ENCODE measurements around the gene MYRIP.

MYRIP gene

GRCh38 chr3:40258064-40258463, 448.7 kb downstream of the MYRIP start:
- H3K27me3 Mint-ChIP-seq (ENCODE audit: low read depth), result no peaks in the 10 kb centered on the region
- H3K36me3 Mint-ChIP-seq (ENCODE audit: low read depth), result no peaks in the 10 kb centered on the region
- no peak overlapping the region for H3K27ac Mint-ChIP-seq
- no peaks in the 10 kb centered on the region for H3K4me1 Mint-ChIP-seq
- TF ChIP-seq CTCF (IDR thresholded peaks at IDR 0.05; ENCODE audit: unreplicated experiment in 3 of 3), result no peak
- H3K9me3 Mint-ChIP-seq, result no peaks in the 10 kb centered on the region
- H3K4me3 Mint-ChIP-seq, result no peak overlapping the region

- TF ChIP-seq CTCF (IDR thresholded peaks at IDR 0.05; ENCODE audit: unreplicated experiment in 3 of 3), result no peak
- H3K36me3 Mint-ChIP-seq (ENCODE audit: low read depth), result no peaks in the 10 kb centered on the region
- H3K27me3 Mint-ChIP-seq (ENCODE audit: low read depth), result no peaks in the 10 kb centered on the region
- H3K9me3 Mint-ChIP-seq, result no peaks in the 10 kb centered on the region
- no peaks in the 10 kb centered on the region for H3K4me1 Mint-ChIP-seq
- no peak overlapping the region for H3K4me3 Mint-ChIP-seq
- no peak overlapping the region for H3K27ac Mint-ChIP-seq
Measured at GRCh38 chr3:40258555-40258954, 449.1 kb downstream of the MYRIP start.

- Mint-ChIP-seq H3K4me1 (peaks cover 5% of the 10 kb centered on the region), H3K9me3 (no peaks in the 10 kb centered on the region), H3K27ac (no peak overlapping the region), H3K36me3 (ENCODE audit: low read depth) (no peaks in the 10 kb centered on the region), H3K27me3 (ENCODE audit: low read depth) (no peaks in the 10 kb centered on the region), H3K4me3 (no peak overlapping the region)
- no peak for TF ChIP-seq CTCF (IDR thresholded peaks at IDR 0.05; ENCODE audit: unreplicated experiment in 3 of 3)
Measured at GRCh38 chr3:40262331-40262730, 452.9 kb downstream of the MYRIP start.

- Mint-ChIP-seq H3K4me1 (peaks cover 5% of the 10 kb centered on the region), H3K27ac (no peak overlapping the region), H3K4me3 (no peak overlapping the region), H3K36me3 (ENCODE audit: low read depth) (no peaks in the 10 kb centered on the region), H3K9me3 (no peaks in the 10 kb centered on the region), H3K27me3 (ENCODE audit: low read depth) (no peaks in the 10 kb centered on the region)
- no peak for TF ChIP-seq CTCF (IDR thresholded peaks at IDR 0.05; ENCODE audit: unreplicated experiment in 3 of 3)
Measured at GRCh38 chr3:40264451-40264850, 455.0 kb downstream of the MYRIP start.

GRCh38 chr3:40265181-40265580, 455.8 kb downstream of the MYRIP start:
- H3K4me1 Mint-ChIP-seq, result peaks cover 5% of the 10 kb centered on the region
- H3K4me3 Mint-ChIP-seq, result no peak overlapping the region
- H3K36me3 Mint-ChIP-seq (ENCODE audit: low read depth), result no peaks in the 10 kb centered on the region
- H3K27ac Mint-ChIP-seq, result peak overlapping the region in 2 of 3 experiments; percentile 6 to 25
- no peak for TF ChIP-seq CTCF (IDR thresholded peaks at IDR 0.05; ENCODE audit: unreplicated experiment in 3 of 3)
- no peaks in the 10 kb centered on the region for H3K9me3 Mint-ChIP-seq
- H3K27me3 Mint-ChIP-seq (ENCODE audit: low read depth), result no peaks in the 10 kb centered on the region

GRCh38 chr3:40267937-40268724, 458.7 kb downstream of the MYRIP start:
- Mint-ChIP-seq H3K4me1 (peaks cover 5% of the 10 kb centered on the region), H3K36me3 (ENCODE audit: low read depth) (no peaks in the 10 kb centered on the region), H3K27ac (peak overlapping the region in 1 of 3 experiments; percentile 30), H3K9me3 (peaks cover 3% of the 10 kb centered on the region), H3K4me3 (no peak overlapping the region), H3K27me3 (ENCODE audit: low read depth) (no peaks in the 10 kb centered on the region)
- no peak for TF ChIP-seq CTCF (IDR thresholded peaks at IDR 0.05; ENCODE audit: unreplicated experiment in 3 of 3)
